ENCODE data around the gene ZBTB42. TPM values are rescaled to one million over a fixed set of nuclear protein-coding genes. Genes with fewer than 3 reads are reported as not detected.
A peak's percentile ranks its signal among the peaks of the same experiment; 100 is the strongest.

The ZBTB42 gene
- total and polyA plus RNA-seq, 2 of the 13 experiments (the other 11 are each of a cell fraction or from before 2014, with no cell fraction given): 2.8 to 4.2 TPM

GRCh38 chr14:104795781-104796686 is 4.9 kb upstream of the ZBTB42 start:
- in situ Hi-C loops (cut with HindIII; ENCODE audit: extremely low pct_ligation_motif_present, low pct_unique_long_range_greater_than_20kb) (no loop called here), intact Hi-C loops (cut with micrococcal nuclease; ENCODE audit: unreplicated experiment) (loop anchor here (2.0 kb wide), 2 partner anchors 15 to 25 kb away; no protein-coding TSS in a partner anchor)
- peak; percentile 40 for FAIRE-seq
- peaks cover 25% of the 10 kb centered on the region for H3K79me2 ChIP-seq (ENCODE audit: insufficient read depth, low read length)
- H4K20me1 ChIP-seq (ENCODE audit: insufficient read depth, low read length): peaks cover 12% of the 10 kb centered on the region
- H3K27me3 ChIP-seq (ENCODE audit: control insufficient read depth in 1 of 2, insufficient read depth in 2 of 2, low read length in 2 of 2): no peaks in the 10 kb centered on the region
- BruUV-seq (replicated peaks): no TSS peak
- peaks cover 65% of the 10 kb centered on the region for H3K4me1 ChIP-seq (ENCODE audit: insufficient read depth, low read length)
- ChIA-PET POLR2A (interaction anchor here (1.3 to 4.1 kb wide), 4 partner anchors 27 to 69 kb away, joined by 4 to 23 read pairs (median 10); partner anchors contain the start of gene CEP170B), CTCF (ENCODE audit: low intra/inter-chr PET ratio, low total read pairs) (no interaction called here)
- peak; percentile 60 for DNase-seq (ENCODE audit: low spot score)
- H3K9ac ChIP-seq (ENCODE audit: insufficient read depth, low read depth, low read length): peak overlapping the region; percentile 73
- H3K36me3 ChIP-seq (replicated peaks in 1 of 2; ENCODE audit: control insufficient read depth in 1 of 2, insufficient read depth in 2 of 2, low read length in 2 of 2): peaks cover 5 to 9% of the 10 kb centered on the region in 2 experiments; a peak in 3 of 5 replicates
- ATAC-seq: peak; percentile 22
- H3K4me2 ChIP-seq (ENCODE audit: low read depth, low read length): peak overlapping the region; percentile 100
- peak overlapping the region; percentile 74 to 92 (median 88) for H3K4me3 ChIP-seq (replicated peaks in 1 of 3; ENCODE audit: insufficient read depth in 1 of 3, low read depth in 2 of 3, low read length in 3 of 3)
- no peaks in the 10 kb centered on the region for H3K9me3 ChIP-seq (ENCODE audit: low read length)
- no peak overlapping the region for H2AFZ ChIP-seq (ENCODE audit: low read length)
- WGBS (ENCODE audit: low lambda C conversion rate): 0% methylated on average over 5 of the region's 55 CpGs
- H3K27ac ChIP-seq (ENCODE audit: extremely low read length, insufficient read depth, low read length): peak overlapping the region; percentile 52
- TF ChIP-seq, protein P1, sequence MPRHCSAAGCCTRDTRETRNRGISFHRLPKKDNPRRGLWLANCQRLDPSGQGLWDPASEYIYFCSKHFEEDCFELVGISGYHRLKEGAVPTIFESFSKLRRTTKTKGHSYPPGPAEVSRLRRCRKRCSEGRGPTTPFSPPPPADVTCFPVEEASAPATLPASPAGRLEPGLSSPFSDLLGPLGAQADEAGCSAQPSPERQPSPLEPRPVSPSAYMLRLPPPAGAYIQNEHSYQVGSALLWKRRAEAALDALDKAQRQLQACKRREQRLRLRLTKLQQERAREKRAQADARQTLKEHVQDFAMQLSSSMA (CRISPR knock-in tag; IDR thresholded peaks at IDR 0.05): peak; percentile 22; the same call in 1 of the 2 replicates
- TF ChIP-seq, protein P2, sequence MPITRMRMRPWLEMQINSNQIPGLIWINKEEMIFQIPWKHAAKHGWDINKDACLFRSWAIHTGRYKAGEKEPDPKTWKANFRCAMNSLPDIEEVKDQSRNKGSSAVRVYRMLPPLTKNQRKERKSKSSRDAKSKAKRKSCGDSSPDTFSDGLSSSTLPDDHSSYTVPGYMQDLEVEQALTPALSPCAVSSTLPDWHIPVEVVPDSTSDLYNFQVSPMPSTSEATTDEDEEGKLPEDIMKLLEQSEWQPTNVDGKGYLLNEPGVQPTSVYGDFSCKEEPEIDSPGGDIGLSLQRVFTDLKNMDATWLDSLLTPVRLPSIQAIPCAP (CRISPR knock-in tag; IDR thresholded peaks at IDR 0.05; ENCODE audit: low read depth): no peak
- TF ChIP-seq ZBTB21 (CRISPR knock-in tag; IDR thresholded peaks at IDR 0.05): no peak
- TF ChIP-seq KLF12 (CRISPR knock-in tag; IDR thresholded peaks at IDR 0.05; ENCODE audit: borderline replicate concordance): no peak
- TF ChIP-seq RXRB (CRISPR knock-in tag; IDR thresholded peaks at IDR 0.05; ENCODE audit: borderline replicate concordance): 0 out of 2 replicates have a peak, but pooled peaks have one; percentile 12
- peak; percentile 65; the same call in 1 of the 2 replicates for TF ChIP-seq ZNF788 (CRISPR knock-in tag; IDR thresholded peaks at IDR 0.05; ENCODE audit: borderline replicate concordance)
- 0 out of 2 replicates have a peak, but pooled peaks have one; percentile 31 for TF ChIP-seq SMAD1 (CRISPR knock-in tag; IDR thresholded peaks at IDR 0.05; ENCODE audit: borderline replicate concordance, low read depth)
- TF ChIP-seq ZBTB49 (CRISPR knock-in tag; IDR thresholded peaks at IDR 0.05; ENCODE audit: borderline replicate concordance): no peak
- peak; percentile 58 for TF ChIP-seq ASH2L (IDR thresholded peaks at IDR 0.05; ENCODE audit: insufficient read length, low read depth, low read length)
- TF ChIP-seq MYNN (CRISPR knock-in tag; IDR thresholded peaks at IDR 0.05; ENCODE audit: low read depth): no peak
- TF ChIP-seq ZNF800 (CRISPR knock-in tag; IDR thresholded peaks at IDR 0.05): no peak
- TF ChIP-seq PCBP2 (optimal IDR thresholded peaks at IDR 0.05; ENCODE audit: low read depth, low read length, poor library complexity, severe bottlenecking): no peak
- TF ChIP-seq, protein P3, sequence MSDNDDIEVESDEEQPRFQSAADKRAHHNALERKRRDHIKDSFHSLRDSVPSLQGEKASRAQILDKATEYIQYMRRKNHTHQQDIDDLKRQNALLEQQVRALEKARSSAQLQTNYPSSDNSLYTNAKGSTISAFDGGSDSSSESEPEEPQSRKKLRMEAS (IDR thresholded peaks at IDR 0.05): peak; percentile 58
- no peak for TF ChIP-seq FLYWCH1 (CRISPR knock-in tag; IDR thresholded peaks at IDR 0.05)
- TF ChIP-seq, protein P4, sequence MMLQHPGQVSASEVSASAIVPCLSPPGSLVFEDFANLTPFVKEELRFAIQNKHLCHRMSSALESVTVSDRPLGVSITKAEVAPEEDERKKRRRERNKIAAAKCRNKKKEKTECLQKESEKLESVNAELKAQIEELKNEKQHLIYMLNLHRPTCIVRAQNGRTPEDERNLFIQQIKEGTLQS (CRISPR knock-in tag; IDR thresholded peaks at IDR 0.05): no peak
- no peak for TF ChIP-seq SNAPC2 (CRISPR knock-in tag; IDR thresholded peaks at IDR 0.05)

Data from HepG2 (cell line).